Measurements from ENCODE around the gene EPOP. TPM values are rescaled to one million over a fixed set of nuclear protein-coding genes. Genes with fewer than 3 reads are reported as not detected.

Gene EPOP
- total and polyA plus RNA-seq, 2 of the 8 experiments (the other 6 are each of a cell fraction or from before 2014, with no cell fraction given), result 1.5 to 3.3 TPM

DNA sequence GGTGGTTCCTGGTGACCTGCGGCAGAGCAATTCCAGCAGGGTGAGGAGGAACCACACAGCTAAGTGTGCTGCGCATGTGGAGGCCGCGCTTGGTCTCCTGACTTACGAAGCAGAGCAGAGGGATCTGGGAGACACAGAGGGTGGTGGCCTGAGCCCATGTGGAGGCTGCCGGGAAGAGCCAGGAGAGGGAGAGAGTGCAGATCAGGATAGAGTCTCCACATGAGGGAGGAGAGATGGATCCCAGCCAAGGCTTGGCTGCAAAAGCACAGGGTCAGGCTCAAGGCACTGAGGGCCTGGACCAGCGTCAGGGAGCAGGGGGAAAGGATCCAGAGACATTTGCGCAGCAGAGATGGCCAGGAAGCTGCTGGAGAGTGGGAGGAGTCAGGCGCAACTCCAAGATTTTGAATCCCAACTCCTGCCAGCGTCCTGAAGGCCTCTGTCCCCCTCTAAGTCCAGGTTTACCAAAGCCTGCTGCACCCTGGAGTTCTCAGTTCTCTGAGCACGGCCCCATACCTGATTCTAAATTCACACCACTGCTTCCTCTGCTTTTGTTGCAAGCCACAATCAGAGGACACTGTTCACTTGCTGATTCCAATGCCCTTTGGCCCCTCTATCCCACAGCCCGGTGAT, 19.1 kb upstream of the EPOP start (continued):
- TF ChIP-seq, protein P1, sequence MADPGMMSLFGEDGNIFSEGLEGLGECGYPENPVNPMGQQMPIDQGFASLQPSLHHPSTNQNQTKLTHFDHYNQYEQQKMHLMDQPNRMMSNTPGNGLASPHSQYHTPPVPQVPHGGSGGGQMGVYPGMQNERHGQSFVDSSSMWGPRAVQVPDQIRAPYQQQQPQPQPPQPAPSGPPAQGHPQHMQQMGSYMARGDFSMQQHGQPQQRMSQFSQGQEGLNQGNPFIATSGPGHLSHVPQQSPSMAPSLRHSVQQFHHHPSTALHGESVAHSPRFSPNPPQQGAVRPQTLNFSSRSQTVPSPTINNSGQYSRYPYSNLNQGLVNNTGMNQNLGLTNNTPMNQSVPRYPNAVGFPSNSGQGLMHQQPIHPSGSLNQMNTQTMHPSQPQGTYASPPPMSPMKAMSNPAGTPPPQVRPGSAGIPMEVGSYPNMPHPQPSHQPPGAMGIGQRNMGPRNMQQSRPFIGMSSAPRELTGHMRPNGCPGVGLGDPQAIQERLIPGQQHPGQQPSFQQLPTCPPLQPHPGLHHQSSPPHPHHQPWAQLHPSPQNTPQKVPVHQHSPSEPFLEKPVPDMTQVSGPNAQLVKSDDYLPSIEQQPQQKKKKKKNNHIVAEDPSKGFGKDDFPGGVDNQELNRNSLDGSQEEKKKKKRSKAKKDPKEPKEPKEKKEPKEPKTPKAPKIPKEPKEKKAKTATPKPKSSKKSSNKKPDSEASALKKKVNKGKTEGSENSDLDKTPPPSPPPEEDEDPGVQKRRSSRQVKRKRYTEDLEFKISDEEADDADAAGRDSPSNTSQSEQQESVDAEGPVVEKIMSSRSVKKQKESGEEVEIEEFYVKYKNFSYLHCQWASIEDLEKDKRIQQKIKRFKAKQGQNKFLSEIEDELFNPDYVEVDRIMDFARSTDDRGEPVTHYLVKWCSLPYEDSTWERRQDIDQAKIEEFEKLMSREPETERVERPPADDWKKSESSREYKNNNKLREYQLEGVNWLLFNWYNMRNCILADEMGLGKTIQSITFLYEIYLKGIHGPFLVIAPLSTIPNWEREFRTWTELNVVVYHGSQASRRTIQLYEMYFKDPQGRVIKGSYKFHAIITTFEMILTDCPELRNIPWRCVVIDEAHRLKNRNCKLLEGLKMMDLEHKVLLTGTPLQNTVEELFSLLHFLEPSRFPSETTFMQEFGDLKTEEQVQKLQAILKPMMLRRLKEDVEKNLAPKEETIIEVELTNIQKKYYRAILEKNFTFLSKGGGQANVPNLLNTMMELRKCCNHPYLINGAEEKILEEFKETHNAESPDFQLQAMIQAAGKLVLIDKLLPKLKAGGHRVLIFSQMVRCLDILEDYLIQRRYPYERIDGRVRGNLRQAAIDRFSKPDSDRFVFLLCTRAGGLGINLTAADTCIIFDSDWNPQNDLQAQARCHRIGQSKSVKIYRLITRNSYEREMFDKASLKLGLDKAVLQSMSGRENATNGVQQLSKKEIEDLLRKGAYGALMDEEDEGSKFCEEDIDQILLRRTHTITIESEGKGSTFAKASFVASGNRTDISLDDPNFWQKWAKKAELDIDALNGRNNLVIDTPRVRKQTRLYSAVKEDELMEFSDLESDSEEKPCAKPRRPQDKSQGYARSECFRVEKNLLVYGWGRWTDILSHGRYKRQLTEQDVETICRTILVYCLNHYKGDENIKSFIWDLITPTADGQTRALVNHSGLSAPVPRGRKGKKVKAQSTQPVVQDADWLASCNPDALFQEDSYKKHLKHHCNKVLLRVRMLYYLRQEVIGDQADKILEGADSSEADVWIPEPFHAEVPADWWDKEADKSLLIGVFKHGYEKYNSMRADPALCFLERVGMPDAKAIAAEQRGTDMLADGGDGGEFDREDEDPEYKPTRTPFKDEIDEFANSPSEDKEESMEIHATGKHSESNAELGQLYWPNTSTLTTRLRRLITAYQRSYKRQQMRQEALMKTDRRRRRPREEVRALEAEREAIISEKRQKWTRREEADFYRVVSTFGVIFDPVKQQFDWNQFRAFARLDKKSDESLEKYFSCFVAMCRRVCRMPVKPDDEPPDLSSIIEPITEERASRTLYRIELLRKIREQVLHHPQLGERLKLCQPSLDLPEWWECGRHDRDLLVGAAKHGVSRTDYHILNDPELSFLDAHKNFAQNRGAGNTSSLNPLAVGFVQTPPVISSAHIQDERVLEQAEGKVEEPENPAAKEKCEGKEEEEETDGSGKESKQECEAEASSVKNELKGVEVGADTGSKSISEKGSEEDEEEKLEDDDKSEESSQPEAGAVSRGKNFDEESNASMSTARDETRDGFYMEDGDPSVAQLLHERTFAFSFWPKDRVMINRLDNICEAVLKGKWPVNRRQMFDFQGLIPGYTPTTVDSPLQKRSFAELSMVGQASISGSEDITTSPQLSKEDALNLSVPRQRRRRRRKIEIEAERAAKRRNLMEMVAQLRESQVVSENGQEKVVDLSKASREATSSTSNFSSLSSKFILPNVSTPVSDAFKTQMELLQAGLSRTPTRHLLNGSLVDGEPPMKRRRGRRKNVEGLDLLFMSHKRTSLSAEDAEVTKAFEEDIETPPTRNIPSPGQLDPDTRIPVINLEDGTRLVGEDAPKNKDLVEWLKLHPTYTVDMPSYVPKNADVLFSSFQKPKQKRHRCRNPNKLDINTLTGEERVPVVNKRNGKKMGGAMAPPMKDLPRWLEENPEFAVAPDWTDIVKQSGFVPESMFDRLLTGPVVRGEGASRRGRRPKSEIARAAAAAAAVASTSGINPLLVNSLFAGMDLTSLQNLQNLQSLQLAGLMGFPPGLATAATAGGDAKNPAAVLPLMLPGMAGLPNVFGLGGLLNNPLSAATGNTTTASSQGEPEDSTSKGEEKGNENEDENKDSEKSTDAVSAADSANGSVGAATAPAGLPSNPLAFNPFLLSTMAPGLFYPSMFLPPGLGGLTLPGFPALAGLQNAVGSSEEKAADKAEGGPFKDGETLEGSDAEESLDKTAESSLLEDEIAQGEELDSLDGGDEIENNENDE (IDR thresholded peaks at IDR 0.05; ENCODE audit: insufficient replicate concordance, low read length), result no peak
- TF ChIP-seq KDM5A (IDR thresholded peaks at IDR 0.05; ENCODE audit: low read length) (no peak), TAF7 (optimal IDR thresholded peaks at IDR 0.05; ENCODE audit: borderline replicate concordance, low read depth, low read length) (no peak)
